AG04450 (cell line): Measurements from ENCODE around the gene WDTC1. TPM values are rescaled to one million over a fixed set of nuclear protein-coding genes. Genes with fewer than 3 reads are reported as not detected.
A peak's percentile ranks its signal among the peaks of the same experiment; 100 is the strongest.
"Not testable (repeated sequence)": the region's sequence is repeated elsewhere in the genome, so short reads cannot be mapped to it uniquely, and the experiment has no call there.

Source experiments
- CTCF ChIA-PET: fragments of 300-600, 350-600 bp; formaldehyde crosslinking; extraction: SDS; loops from one replicate; lab custom pipeline; 2022; ENCODE audit warnings: antibody characterized with exemption, inconsistent platforms; lab: Charles Lee
- POLR2A ChIA-PET: fragments of 350-600 bp; formaldehyde crosslinking; extraction: SDS; loops from one replicate; lab custom pipeline; 2021; ENCODE audit warnings: antibody characterized with exemption, inconsistent platforms; lab: Yijun Ruan, JAX
- DNase-seq: peaks from one replicate; pipeline ENCODE4 v3.0.0-alpha.2; 2011; ENCODE audit warnings: low read depth, low spot score
- H3K27ac ChIP-seq: one replicate; pipeline ENCODE4 v1.5.1; 2012; ENCODE audit warnings: low read depth, low read length, control low read depth
- H3K27me3 ChIP-seq: one replicate; pipeline ENCODE4 v1.6.0; 2012; ENCODE audit warnings: low read length; ENCODE audit not compliant: control insufficient read depth, insufficient read depth
- H3K4me3 ChIP-seq: 2 replicates; pipeline ENCODE4 v1.5.1; 2011; ENCODE audit warnings: mild to moderate bottlenecking, low read depth, low read length, control low read depth
- H3K9me3 ChIP-seq: 2 replicates; pipeline ENCODE4 v1.5.1; 2012; ENCODE audit warnings: low read length; ENCODE audit not compliant: control insufficient read depth, insufficient read depth
- polyA plus RNA-seq: library from polyadenylated mRNA; depleted of rRNA; stranded (reverse); fragments of >200 nt; gene quantifications from 2 replicates; pipeline ENCODE4 v1.2.3, GENCODE V29; 2011
- TF ChIP-seq, protein P1 (sequence below): IDR thresholded peaks from 2 replicates; pipeline ENCODE4 v1.5.1; 2011; ENCODE audit warnings: low read depth, low read length, control low read depth, inconsistent platforms

Gene WDTC1
- polyA plus RNA-seq, 1 experiment, result 7.1 TPM

DNA sequence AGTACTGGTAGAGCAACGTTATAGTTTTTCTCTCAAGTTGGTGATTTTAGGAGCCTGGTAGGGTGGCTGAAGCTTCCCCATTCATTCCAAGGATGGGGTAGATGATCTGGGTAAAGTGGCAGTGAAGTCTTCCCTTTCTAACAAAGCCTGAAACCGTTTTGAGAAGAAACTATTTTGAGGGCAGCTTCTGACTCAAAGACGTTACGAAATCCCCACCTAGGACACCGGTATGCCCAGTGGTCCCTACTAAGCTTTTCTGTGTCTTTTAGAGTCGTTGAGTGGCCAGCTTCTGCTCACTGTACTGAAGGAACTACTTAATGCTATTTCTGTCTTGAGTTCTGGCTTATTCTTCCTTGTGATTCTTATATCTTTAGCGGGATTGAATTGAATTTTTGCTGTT lies 1.4 kb downstream of the WDTC1 start:
- POLR2A ChIA-PET, result no interaction called here

DNA sequence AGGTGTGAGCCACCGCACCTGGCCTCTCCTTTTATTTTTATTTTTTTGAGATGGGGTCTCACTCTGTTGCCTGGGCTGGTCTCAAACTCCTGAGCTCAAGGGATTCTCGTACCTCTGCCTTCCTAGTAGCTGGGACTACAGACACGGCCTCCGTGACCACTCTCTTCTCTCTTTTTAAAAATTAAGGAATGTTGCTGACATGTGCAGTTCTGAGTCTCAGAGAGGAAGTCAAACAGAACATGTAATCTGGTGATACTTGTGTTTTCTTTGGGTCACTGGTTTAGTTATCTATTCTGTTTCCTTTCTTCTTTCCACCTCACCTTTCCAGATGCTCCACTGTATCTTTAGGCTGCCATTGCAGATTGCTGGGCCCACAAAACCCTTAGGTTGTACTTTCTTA lies 2.7 kb downstream of the WDTC1 start:
- TF ChIP-seq, protein P1, sequence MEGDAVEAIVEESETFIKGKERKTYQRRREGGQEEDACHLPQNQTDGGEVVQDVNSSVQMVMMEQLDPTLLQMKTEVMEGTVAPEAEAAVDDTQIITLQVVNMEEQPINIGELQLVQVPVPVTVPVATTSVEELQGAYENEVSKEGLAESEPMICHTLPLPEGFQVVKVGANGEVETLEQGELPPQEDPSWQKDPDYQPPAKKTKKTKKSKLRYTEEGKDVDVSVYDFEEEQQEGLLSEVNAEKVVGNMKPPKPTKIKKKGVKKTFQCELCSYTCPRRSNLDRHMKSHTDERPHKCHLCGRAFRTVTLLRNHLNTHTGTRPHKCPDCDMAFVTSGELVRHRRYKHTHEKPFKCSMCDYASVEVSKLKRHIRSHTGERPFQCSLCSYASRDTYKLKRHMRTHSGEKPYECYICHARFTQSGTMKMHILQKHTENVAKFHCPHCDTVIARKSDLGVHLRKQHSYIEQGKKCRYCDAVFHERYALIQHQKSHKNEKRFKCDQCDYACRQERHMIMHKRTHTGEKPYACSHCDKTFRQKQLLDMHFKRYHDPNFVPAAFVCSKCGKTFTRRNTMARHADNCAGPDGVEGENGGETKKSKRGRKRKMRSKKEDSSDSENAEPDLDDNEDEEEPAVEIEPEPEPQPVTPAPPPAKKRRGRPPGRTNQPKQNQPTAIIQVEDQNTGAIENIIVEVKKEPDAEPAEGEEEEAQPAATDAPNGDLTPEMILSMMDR, result no peak
- H3K27ac ChIP-seq, result no peak overlapping the region
- H3K9me3 ChIP-seq, result no peaks in the 10 kb centered on the region
- CTCF ChIA-PET, result interaction anchor here (0.6 kb wide), 1 partner anchor 425 kb away, joined by 3 read pairs; no protein-coding TSS in a partner anchor
- no peak overlapping the region for H3K4me3 ChIP-seq
- no peak for DNase-seq
- POLR2A ChIA-PET, result no interaction called here
- H3K27me3 ChIP-seq, result no peaks in the 10 kb centered on the region

More for the DNA sequence above, 1.4 kb downstream of the WDTC1 start:
- Histone ChIP-seq H3K27ac (no peak overlapping the region), H3K4me3 (peak overlapping the region; percentile 72), H3K27me3 (no peaks in the 10 kb centered on the region), H3K9me3 (no peaks in the 10 kb centered on the region)
- TF ChIP-seq, protein P1, result no peak
- CTCF ChIA-PET, result interaction anchor here (1.1 kb wide), 1 partner anchor 59 kb away, joined by 3 read pairs; no protein-coding TSS in a partner anchor
- no peak for DNase-seq

DNA sequence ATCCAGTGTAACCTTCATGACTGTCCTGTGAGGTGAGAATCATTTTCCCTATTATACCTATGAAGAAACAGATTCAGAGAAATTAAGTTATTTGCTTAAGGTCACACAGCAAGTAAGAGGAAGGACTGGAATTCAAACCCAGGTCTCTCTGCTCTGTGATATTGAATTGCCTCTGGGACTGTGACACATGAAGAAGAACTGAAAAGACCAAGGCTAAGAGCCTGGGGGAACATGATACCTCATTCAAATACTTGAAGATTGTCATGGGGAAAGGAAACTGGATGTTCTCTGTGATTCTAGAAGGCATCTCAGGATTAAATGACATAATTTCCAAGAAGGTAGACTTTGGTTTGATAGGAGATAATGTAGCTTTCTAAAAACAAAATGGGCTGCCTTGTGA lies 3.6 kb downstream of the WDTC1 start:
- DNase-seq, result no peak
- TF ChIP-seq, protein P1, result no peak
- Histone ChIP-seq H3K27me3 (no peaks in the 10 kb centered on the region), H3K27ac (no peak overlapping the region), H3K4me3 (no peak overlapping the region), H3K9me3 (no peaks in the 10 kb centered on the region)
- ChIA-PET CTCF (no interaction called here), POLR2A (no interaction called here)

DNA sequence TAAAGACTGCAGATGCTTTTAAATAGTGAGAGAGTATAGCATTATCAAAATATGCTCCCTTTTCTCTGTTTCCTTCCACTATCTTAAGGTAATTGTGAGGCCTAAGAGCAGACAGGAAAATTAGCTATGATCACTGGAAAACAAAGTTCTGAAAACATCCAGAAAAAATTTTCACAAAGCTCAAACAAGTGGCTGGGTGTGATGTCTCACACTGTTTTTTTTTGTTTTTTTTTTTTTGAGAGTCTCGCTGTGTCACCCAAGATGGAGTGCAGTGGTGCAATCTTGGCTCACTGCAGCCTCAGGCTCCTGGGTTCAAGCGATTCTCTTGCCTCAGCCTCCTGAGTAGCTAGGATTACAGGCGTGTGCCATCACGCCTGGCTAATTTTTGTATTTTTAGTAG lies 7.2 kb downstream of the WDTC1 start:
- POLR2A ChIA-PET, result no interaction called here
- no peaks in the 10 kb centered on the region for H3K27me3 ChIP-seq
- TF ChIP-seq, protein P1, result no peak
- no peak overlapping the region for H3K4me3 ChIP-seq
- no peaks in the 10 kb centered on the region for H3K9me3 ChIP-seq
- DNase-seq, result no peak
- CTCF ChIA-PET, result no interaction called here
- no peak overlapping the region for H3K27ac ChIP-seq

DNA sequence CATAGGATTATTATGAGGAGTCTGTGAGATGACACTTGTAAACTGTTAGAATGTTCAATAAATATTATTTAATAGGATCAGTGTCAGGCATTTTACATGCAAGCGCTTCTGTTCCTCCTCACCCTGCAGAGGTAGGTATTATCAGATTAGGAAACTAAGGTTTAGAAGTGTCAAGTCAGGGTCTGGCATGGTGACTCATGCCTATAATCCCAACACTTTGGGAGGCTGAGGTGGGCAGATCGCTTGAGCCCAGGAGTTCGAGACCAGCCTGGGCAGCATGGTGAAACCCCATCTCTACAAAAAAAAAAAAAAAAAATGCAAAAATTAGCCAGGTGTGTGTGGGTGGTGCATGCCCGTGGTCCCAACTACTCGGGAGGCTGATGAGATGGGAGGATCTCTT lies 9.2 kb downstream of the WDTC1 start:
- CTCF ChIA-PET, H3K27ac ChIP-seq, H3K27me3 ChIP-seq, DNase-seq, POLR2A ChIA-PET, H3K9me3 ChIP-seq, H3K4me3 ChIP-seq: not testable (repeated sequence)
